Measurements from ENCODE around the gene RIMS1. TPM values are rescaled to one million over a fixed set of nuclear protein-coding genes. Genes with fewer than 3 reads are reported as not detected.

Gene RIMS1, protein sequence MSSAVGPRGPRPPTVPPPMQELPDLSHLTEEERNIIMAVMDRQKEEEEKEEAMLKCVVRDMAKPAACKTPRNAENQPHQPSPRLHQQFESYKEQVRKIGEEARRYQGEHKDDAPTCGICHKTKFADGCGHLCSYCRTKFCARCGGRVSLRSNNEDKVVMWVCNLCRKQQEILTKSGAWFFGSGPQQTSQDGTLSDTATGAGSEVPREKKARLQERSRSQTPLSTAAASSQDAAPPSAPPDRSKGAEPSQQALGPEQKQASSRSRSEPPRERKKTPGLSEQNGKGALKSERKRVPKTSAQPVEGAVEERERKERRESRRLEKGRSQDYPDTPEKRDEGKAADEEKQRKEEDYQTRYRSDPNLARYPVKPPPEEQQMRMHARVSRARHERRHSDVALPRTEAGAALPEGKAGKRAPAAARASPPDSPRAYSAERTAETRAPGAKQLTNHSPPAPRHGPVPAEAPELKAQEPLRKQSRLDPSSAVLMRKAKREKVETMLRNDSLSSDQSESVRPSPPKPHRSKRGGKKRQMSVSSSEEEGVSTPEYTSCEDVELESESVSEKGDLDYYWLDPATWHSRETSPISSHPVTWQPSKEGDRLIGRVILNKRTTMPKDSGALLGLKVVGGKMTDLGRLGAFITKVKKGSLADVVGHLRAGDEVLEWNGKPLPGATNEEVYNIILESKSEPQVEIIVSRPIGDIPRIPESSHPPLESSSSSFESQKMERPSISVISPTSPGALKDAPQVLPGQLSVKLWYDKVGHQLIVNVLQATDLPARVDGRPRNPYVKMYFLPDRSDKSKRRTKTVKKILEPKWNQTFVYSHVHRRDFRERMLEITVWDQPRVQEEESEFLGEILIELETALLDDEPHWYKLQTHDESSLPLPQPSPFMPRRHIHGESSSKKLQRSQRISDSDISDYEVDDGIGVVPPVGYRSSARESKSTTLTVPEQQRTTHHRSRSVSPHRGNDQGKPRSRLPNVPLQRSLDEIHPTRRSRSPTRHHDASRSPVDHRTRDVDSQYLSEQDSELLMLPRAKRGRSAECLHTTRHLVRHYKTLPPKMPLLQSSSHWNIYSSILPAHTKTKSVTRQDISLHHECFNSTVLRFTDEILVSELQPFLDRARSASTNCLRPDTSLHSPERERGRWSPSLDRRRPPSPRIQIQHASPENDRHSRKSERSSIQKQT (N-terminal part only)
- total RNA-seq (2022; extraction: Qiagen RNA extraction), result not detected in 5 replicates

GRCh38 chr6:71886184-71887005 lies at the start of gene RIMS1:
Gene RIMS1, plus strand, starts transcription at chr6:71886550. Its CDS starts 474 bp downstream, at chr6:71887024.

Measured in A549 treated with Hydrocortisone at 1 μM for 4 hours (cell line).